WTC11 (cell line): ENCODE measurements around the gene PAQR6.

Source experiments
- ATF2 ChIP-seq: sonication (generic); formaldehyde crosslinking; IDR thresholded peaks from 2 replicates; pipeline ENCODE4 v1.8.1; 2022; ENCODE audit warnings: low read depth, missing genetic modification reagents, borderline replicate concordance
- ATF6 ChIP-seq: sonication (generic); formaldehyde crosslinking; IDR thresholded peaks from 2 replicates; pipeline ENCODE4 v1.8.1; 2023; ENCODE audit warnings: mild to moderate bottlenecking, missing genetic modification reagents
- IRF2 ChIP-seq: sonication (generic); formaldehyde crosslinking; IDR thresholded peaks from 2 replicates; pipeline ENCODE4 v1.8.0; 2022; ENCODE audit warnings: low read depth, missing genetic modification reagents, borderline replicate concordance
- TF ChIP-seq, protein P1 (sequence below): sonication (generic); formaldehyde crosslinking; IDR thresholded peaks from 2 replicates; pipeline ENCODE4 v1.8.0; 2022; ENCODE audit warnings: mild to moderate bottlenecking, missing genetic modification reagents
- TF ChIP-seq, protein P2 (sequence below): fragments of 200-600 bp; IDR thresholded peaks from 2 replicates; pipeline ENCODE4 v1.8.0; 2022; ENCODE audit warnings: antibody characterized with exemption

GRCh38 chr1:156284112-156284511 is 36.3 kb upstream of the PAQR6 start, which contains the start of gene TMEM79:
- TF ChIP-seq, protein P1, sequence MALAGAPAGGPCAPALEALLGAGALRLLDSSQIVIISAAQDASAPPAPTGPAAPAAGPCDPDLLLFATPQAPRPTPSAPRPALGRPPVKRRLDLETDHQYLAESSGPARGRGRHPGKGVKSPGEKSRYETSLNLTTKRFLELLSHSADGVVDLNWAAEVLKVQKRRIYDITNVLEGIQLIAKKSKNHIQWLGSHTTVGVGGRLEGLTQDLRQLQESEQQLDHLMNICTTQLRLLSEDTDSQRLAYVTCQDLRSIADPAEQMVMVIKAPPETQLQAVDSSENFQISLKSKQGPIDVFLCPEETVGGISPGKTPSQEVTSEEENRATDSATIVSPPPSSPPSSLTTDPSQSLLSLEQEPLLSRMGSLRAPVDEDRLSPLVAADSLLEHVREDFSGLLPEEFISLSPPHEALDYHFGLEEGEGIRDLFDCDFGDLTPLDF (CRISPR knock-in tag): no peak
- TF ChIP-seq ATF2 (CRISPR knock-in tag) (no peak), IRF2 (CRISPR knock-in tag) (no peak), ATF6 (CRISPR knock-in tag) (no peak)
- TF ChIP-seq, protein P2, sequence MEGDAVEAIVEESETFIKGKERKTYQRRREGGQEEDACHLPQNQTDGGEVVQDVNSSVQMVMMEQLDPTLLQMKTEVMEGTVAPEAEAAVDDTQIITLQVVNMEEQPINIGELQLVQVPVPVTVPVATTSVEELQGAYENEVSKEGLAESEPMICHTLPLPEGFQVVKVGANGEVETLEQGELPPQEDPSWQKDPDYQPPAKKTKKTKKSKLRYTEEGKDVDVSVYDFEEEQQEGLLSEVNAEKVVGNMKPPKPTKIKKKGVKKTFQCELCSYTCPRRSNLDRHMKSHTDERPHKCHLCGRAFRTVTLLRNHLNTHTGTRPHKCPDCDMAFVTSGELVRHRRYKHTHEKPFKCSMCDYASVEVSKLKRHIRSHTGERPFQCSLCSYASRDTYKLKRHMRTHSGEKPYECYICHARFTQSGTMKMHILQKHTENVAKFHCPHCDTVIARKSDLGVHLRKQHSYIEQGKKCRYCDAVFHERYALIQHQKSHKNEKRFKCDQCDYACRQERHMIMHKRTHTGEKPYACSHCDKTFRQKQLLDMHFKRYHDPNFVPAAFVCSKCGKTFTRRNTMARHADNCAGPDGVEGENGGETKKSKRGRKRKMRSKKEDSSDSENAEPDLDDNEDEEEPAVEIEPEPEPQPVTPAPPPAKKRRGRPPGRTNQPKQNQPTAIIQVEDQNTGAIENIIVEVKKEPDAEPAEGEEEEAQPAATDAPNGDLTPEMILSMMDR: no peak
